Ishikawa (cell line): Measurements from ENCODE around the gene TTC27.

Experiments
- CREB1 ChIP-seq: IDR thresholded peaks from 2 replicates; pipeline ENCODE4 v1.6.1; 2012; ENCODE audit warnings: low read depth
- EP300 ChIP-seq: IDR thresholded peaks from 2 replicates; pipeline ENCODE4 v1.6.1; 2012; ENCODE audit warnings: borderline replicate concordance
- FOXM1 ChIP-seq: IDR thresholded peaks from 2 replicates; pipeline ENCODE4 v1.6.1; 2012; ENCODE audit warnings: low read depth, borderline replicate concordance
- RAD21 ChIP-seq: IDR thresholded peaks from 2 replicates; pipeline ENCODE4 v1.6.1; 2012; ENCODE audit warnings: low read depth
- TAF1 ChIP-seq: IDR thresholded peaks from 2 replicates; pipeline ENCODE4 v1.6.1; 2012; ENCODE audit warnings: low read depth, mild to moderate bottlenecking
- YY1 ChIP-seq: IDR thresholded peaks from 2 replicates; pipeline ENCODE4 v1.6.1; 2012; ENCODE audit warnings: low read depth
- TF ChIP-seq, protein P1 (sequence below): IDR thresholded peaks from 2 replicates; pipeline ENCODE4 v1.6.1; 2012
- TF ChIP-seq, protein P2 (sequence below): IDR thresholded peaks from 2 replicates; pipeline ENCODE4 v1.6.1; 2012; ENCODE audit warnings: low read depth, mild to moderate bottlenecking

DNA sequence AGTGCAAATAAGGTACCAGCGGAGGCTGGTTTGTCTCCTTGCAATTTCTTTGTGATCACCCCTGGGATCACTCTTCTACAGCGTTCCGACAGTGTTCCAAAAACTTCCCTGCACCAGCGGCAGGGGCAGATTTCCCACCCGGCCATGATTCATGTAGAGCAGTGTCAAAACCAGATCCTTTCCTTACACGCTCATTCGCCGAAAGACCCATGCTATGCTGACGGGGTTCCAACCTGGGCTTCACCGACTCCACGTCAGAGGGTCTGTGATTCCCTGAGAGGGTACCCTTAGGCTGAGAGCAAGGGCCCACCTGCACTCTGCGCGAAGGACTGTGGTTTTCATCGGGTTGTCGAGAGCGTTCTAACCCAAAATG lies 423 bp upstream of the TTC27 start:
- TF ChIP-seq FOXM1 (no peak), TAF1 (no peak), EP300 (no peak), RAD21 (no peak), YY1 (no peak), CREB1 (no peak)
- TF ChIP-seq, protein P1, sequence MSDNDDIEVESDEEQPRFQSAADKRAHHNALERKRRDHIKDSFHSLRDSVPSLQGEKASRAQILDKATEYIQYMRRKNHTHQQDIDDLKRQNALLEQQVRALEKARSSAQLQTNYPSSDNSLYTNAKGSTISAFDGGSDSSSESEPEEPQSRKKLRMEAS = no peak
- TF ChIP-seq, protein P2, sequence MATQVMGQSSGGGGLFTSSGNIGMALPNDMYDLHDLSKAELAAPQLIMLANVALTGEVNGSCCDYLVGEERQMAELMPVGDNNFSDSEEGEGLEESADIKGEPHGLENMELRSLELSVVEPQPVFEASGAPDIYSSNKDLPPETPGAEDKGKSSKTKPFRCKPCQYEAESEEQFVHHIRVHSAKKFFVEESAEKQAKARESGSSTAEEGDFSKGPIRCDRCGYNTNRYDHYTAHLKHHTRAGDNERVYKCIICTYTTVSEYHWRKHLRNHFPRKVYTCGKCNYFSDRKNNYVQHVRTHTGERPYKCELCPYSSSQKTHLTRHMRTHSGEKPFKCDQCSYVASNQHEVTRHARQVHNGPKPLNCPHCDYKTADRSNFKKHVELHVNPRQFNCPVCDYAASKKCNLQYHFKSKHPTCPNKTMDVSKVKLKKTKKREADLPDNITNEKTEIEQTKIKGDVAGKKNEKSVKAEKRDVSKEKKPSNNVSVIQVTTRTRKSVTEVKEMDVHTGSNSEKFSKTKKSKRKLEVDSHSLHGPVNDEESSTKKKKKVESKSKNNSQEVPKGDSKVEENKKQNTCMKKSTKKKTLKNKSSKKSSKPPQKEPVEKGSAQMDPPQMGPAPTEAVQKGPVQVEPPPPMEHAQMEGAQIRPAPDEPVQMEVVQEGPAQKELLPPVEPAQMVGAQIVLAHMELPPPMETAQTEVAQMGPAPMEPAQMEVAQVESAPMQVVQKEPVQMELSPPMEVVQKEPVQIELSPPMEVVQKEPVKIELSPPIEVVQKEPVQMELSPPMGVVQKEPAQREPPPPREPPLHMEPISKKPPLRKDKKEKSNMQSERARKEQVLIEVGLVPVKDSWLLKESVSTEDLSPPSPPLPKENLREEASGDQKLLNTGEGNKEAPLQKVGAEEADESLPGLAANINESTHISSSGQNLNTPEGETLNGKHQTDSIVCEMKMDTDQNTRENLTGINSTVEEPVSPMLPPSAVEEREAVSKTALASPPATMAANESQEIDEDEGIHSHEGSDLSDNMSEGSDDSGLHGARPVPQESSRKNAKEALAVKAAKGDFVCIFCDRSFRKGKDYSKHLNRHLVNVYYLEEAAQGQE = no peak
